GM23248 (cell line): ENCODE results near the gene C4orf51.

Experiments
- EZH2 ChIP-seq: fragments of 200-600 bp; sonication (generic); IDR thresholded peaks from 2 replicates; pipeline ENCODE4 v1.6.1; 2018; ENCODE audit warnings: antibody characterized with exemption, mild to moderate bottlenecking; ENCODE audit not compliant: insufficient read depth, poor library complexity, severe bottlenecking
- EZH2phosphoT487 ChIP-seq: fragments of 200-600 bp; sonication (generic); IDR thresholded peaks from 2 replicates; pipeline ENCODE4 v1.6.1; 2018; ENCODE audit warnings: antibody characterized with exemption, moderate library complexity, mild to moderate bottlenecking, low read depth; ENCODE audit not compliant: insufficient read depth

DNA sequence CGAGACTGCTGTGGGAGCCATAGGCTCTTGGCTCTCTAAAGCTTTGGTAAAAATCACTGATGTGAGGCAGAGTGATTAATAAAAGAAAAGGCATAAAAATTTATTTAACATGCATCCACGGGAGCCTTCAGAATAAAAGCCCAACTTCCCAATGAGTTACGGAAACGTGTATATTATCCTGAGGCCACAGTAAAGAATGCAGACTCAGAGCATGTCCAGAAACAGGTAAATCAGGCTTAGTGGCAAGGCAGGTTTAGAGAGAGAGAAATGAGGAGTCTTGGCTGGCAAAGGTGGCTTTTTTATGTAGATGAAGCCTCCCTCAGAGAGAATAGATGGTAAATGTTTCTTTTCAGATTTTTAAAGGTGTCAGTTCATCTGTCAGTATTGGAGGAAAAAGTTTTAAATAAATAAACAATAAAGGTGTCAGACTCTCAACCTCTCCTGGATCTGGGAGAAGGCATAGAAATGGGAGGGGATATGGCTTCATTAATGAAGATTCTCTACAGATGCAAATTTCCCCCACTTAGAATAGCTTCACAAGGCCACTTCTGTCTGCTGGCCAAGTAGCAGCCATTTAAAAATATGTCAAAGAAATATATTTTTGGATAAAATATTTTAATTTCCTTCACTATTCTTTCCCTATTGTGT, 24.0 kb downstream of the C4orf51 start:
- no peak for TF ChIP-seq EZH2phosphoT487
- TF ChIP-seq EZH2: no peak
